GM12872 (cell line): Measurements from ENCODE around the gene TSC22D1.

Experiments used
- TF ChIP-seq, protein P1 (sequence below): IDR thresholded peaks from 3 replicates; pipeline ENCODE4 v1.5.1; 2011; ENCODE audit warnings: low read depth, mild to moderate bottlenecking, low read length, moderate library complexity; ENCODE audit not compliant: insufficient read depth

Gene TSC22D1

DNA sequence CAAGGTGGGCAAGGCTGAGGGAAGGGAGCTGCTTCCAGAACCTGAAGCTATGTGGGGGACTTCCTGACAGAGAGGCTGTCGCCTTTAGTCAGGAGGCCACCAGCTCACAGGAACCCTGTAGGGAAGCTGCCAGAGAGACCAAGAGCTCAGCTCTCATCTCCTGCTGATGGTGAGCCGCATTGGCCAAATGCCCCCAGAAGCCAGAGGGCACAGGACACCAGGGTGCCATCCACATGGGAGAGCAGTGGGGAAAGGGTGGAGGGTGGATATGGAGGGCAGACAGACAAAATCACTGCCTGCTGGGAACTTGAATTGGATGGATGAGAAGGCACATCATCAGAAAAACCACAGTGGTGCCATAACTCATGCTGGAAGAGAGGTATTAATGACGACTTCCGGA, 166.5 kb downstream of the TSC22D1 start:
- TF ChIP-seq, protein P1, sequence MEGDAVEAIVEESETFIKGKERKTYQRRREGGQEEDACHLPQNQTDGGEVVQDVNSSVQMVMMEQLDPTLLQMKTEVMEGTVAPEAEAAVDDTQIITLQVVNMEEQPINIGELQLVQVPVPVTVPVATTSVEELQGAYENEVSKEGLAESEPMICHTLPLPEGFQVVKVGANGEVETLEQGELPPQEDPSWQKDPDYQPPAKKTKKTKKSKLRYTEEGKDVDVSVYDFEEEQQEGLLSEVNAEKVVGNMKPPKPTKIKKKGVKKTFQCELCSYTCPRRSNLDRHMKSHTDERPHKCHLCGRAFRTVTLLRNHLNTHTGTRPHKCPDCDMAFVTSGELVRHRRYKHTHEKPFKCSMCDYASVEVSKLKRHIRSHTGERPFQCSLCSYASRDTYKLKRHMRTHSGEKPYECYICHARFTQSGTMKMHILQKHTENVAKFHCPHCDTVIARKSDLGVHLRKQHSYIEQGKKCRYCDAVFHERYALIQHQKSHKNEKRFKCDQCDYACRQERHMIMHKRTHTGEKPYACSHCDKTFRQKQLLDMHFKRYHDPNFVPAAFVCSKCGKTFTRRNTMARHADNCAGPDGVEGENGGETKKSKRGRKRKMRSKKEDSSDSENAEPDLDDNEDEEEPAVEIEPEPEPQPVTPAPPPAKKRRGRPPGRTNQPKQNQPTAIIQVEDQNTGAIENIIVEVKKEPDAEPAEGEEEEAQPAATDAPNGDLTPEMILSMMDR = no peak

DNA sequence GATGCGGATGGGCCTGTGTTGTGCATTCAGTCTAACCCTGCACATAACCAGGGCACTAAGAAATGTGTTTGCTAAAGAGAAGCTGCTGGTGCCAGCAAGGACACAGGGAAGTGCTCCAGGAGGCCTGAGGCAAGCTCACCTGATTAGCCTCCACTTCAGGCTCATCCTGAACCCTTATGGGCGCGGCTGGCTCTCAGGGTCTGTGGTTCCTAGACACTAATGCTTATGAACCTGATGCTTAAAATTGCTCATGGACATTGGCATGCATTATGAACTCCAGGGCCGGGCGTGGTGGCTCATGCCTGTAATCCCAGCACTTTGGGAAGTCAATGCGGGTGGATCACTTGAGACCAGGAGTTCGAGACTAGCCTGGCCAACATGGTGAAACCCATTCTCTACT, 168.2 kb downstream of the TSC22D1 start:
- TF ChIP-seq, protein P1 = no peak

DNA sequence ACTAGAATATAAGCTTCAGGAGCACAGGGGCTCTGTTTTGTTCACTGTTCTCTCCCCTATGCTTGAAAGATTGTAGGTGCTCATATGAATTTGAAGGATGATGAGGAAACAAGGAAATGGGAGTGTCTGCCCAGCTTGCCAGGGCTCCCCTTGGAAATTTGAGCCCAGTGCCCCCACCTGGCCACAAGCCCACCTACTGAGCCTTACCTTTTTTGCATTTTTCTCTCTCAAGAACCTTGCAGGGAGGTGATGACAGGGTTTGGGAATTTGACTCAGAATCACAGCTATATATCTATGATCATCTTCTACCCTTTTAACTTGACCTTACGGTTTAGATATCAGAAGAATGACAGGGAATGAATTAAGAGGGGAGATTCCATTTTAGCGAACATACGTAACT, 168.8 kb downstream of the TSC22D1 start:
- TF ChIP-seq, protein P1 = no peak

DNA sequence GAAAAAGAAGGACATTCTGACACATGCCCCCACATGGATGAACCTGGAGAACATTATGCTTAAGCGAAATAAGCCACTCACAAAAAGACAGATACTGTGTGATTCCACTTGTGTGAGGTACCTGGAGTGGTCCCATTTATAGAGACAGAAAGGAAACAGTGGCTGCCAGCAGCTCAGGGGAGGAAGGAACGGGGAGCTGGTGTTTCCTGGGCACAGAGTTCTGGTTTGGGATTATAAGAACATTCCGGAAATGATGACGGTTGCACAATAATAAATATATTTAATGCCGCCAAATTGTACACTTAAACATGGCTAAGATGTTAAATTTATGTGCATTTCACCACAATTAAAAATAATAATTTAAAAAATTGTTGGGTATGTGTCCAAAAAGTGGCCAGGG, 169.5 kb downstream of the TSC22D1 start:
- TF ChIP-seq, protein P1 = no peak

DNA sequence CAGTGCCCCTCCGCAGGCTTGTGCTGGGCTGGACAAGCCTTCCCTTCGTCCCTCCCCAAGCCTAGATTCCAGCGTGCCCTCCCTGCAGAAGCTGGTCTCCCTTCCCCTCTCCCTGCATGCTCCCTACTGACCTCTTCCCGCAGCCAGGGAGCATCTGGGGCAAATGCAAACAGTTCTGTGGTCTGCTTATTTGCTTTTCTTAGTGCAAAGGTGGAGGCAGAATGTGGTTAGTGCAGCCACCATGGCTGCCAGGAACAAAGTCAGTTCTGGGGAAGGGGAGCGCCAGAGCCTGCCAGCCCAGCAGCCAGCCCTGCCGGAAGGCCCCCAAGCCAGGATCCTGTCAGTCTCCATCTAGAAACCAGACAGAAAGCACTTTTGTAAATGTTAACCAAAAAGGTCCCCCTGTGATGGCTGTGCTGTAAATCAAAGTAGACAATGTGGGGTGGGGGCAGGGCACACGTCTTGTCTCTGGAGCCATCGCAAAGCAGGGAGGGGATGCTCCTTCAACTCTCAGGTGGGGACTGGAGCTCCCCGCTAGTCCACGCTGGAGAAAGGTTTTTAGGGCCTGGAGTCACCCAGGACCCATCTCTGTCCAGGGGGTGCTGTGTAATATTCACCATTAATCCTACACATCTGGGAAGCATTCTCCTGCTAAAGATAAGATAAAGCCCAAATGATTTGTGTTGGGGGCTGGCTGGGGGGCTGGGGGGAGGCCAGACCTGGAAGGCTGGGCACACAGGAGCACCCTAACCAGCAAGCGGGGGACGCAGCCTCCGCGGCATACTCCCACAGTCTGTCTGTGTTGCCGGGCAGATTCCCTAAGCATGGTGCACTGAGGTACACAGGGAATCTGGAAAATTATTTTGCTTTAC, 171.6 kb downstream of the TSC22D1 start:
- TF ChIP-seq, protein P1 = no peak

DNA sequence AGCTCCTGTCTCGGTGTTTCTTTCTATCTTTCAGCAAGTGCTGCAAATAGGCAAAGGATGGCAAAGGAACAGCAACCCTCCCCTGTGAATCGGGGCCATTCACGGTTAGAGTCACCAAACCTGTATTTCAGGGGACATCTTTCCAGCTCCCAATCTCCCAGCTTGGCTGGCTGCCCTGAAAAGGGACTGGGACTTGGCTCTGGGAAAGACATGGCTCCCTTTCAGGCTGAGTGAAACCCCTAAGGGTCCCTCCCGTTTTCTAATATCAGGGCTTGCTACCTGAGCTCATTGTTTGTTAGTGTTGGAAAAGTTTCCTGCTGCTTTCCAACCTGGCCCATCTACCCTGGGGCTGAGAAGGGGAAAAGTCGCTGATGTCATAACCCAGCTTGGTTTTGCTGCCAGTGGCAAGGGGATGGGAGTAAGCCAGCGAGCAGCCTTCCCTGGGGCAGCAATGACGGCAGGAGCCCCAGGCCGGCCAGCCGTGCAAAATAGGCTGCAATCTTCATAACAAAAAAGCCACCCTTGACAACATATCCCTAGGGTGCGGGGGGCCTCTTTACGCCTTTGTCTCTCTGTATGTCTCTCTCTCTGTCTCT, 172.6 kb downstream of the TSC22D1 start:
- TF ChIP-seq, protein P1 = no peak

DNA sequence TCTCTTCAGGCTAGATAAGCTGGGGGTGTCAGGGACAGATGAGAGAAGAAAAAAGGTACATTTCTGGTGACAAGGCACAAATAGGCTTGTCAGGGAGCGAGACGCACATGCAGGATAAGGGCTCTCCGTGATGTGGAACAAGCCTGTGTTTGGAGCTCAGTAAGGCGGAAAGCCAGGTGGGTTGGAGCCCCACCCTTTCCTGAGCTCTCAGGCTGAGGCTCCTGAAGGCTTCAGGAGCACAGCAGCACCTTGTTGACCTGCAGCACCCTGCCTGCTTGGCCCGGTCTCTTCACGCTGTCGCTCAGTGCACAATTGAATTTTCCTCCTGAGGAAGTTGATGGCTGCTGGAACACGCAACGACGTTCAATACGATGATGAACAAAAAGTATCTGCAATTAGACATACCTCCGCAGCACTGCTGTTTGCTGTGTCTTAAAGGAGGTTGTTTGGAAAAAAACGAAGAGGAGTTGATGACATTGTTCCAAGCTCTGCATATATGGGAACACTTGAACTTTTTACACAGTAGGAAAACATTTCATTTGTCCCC, 173.2 kb downstream of the TSC22D1 start:
- TF ChIP-seq, protein P1 = no peak
